Upper lobe of left lung (tissue), 6 donors: ENCODE measurements around the gene ANKFY1. TPM values are rescaled to one million over a fixed set of nuclear protein-coding genes. Genes with fewer than 3 reads are reported as not detected.

Source experiments
- ATAC-seq, 2 donors: fragments of 200-7000 bp; cut with Tn5 transposase; one replicate each; pipeline ENCODE4 v1.9.1; 2022; ENCODE audit warnings: mild to moderate bottlenecking in 2 of 2, moderate library complexity in 2 of 2; ENCODE audit not compliant: low FRiP score in 2 of 2
- DNase-seq, 2 donors: peaks; one replicate each; pipeline ENCODE4 v3.0.0-alpha.2; 2019 to 2020
- H3K27ac ChIP-seq, 4 donors: fragments of 200-600 bp; sonication (generic); one replicate each; pipeline ENCODE4 v1.5.1; 2016 to 2019
- H3K27me3 ChIP-seq, 4 donors: fragments of 200-600 bp; sonication (generic); one replicate each; pipeline ENCODE4 v1.5.1; 2017 to 2019
- H3K36me3 ChIP-seq, 4 donors: fragments of 200-600 bp; sonication (generic); one replicate each; pipeline ENCODE4 v1.5.1; 2016 to 2019
- H3K4me1 ChIP-seq, 4 donors: fragments of 200-600 bp; sonication (generic); one replicate each; pipeline ENCODE4 v1.5.1; 2018 to 2019
- H3K4me3 ChIP-seq, 4 donors: fragments of 200-600 bp; sonication (generic); one replicate each; pipeline ENCODE4 v1.5.1; 2017 to 2019; ENCODE audit warnings: mild to moderate bottlenecking in 2 of 4, moderate library complexity in 1 of 4
- H3K9me3 ChIP-seq, 4 donors: fragments of 200-600 bp; sonication (generic); one replicate each; pipeline ENCODE4 v1.5.1; 2018 to 2019
- CTCF ChIP-seq, 6 experiments: fragments of 450-650 bp in 4 of 6; fragments of 200-600 bp in 2 of 6; sonication (generic) in 2 of 6; IDR thresholded peaks; one replicate each; pipeline ENCODE4 v1.5.1; 2016 to 2019; ENCODE audit warnings: antibody characterized with exemption in 6 of 6
- EP300 ChIP-seq, 4 donors: sonication (generic); formaldehyde crosslinking; IDR thresholded peaks; one replicate each; pipeline ENCODE4 v1.5.1; 2017; ENCODE audit warnings: antibody characterized with exemption in 4 of 4, control low read depth in 2 of 4
- POLR2A ChIP-seq, 4 donors: fragments of 450-650 bp; IDR thresholded peaks; one replicate each; pipeline ENCODE4 v1.5.1; 2016 to 2017; ENCODE audit warnings: antibody characterized with exemption in 4 of 4, mild to moderate bottlenecking in 2 of 4
- POLR2AphosphoS5 ChIP-seq, 2 donors: sonication (generic); formaldehyde crosslinking; IDR thresholded peaks; one replicate each; pipeline ENCODE4 v1.5.1; 2017; ENCODE audit warnings: antibody characterized with exemption in 2 of 2
- WGBS, 2 donors: methylation state at CpG; one replicate each; pipeline ENCODE4 v1.1.5; 2017 to 2018; 5-methylcytosine and 5-hydroxymethylcytosine counted together
- total RNA-seq, 6 donors: library from RNA; depleted of rRNA in 4 of 6; stranded (reverse); fragments of >200 nt in 4 of 6; gene quantifications; one replicate each; pipeline versions ENCODE4 v1.1.0 to v1.2.1, GENCODE V29; 2016 to 2021
- donor health status: DM: no; HTN: no; CAD: no; lungs with moderate emphysema.
- donor health status: DM: no; HTN: yes; CAD: no; lungs with severe emphysema.

The ANKFY1 gene
- total RNA-seq, 6 donors from 2014 or later = 58.7 to 92.2 (median 60.9) TPM

- Histone ChIP-seq H3K4me1 (peaks cover 0 to 3% (median 0%) of the 10 kb centered on the region in 4 donors), H3K9me3 (no peaks in the 10 kb centered on the region), H3K27me3 (no peaks in the 10 kb centered on the region), H3K4me3 (no peak overlapping the region), H3K36me3 (peaks cover 60 to 98% (median 88%) of the 10 kb centered on the region in 4 donors), H3K27ac (peak overlapping the region in 1 of 4 donors; percentile 40)
- no peak for DNase-seq
- TF ChIP-seq CTCF (IDR thresholded peaks at IDR 0.05) (no peak), POLR2A (IDR thresholded peaks at IDR 0.05) (no peak), POLR2AphosphoS5 (IDR thresholded peaks at IDR 0.05) (no peak), EP300 (IDR thresholded peaks at IDR 0.05) (no peak)
- ATAC-seq = no peak
- 89 to 94% methylated on average over 9 to 12 of the region's 12 CpGs for WGBS, 2 donors
Observed at GRCh38 chr17:4176808-4177472, 86.8 kb downstream of the ANKFY1 start.

- no peak for DNase-seq
- no peak for ATAC-seq
- 78 to 79% methylated on average over 25 of the region's 25 CpGs for WGBS, 2 donors
- Histone ChIP-seq H3K4me1 (peaks cover 0 to 3% (median 0%) of the 10 kb centered on the region in 4 donors), H3K27me3 (no peaks in the 10 kb centered on the region), H3K36me3 (peaks cover 61 to 98% (median 89%) of the 10 kb centered on the region in 4 donors), H3K9me3 (no peaks in the 10 kb centered on the region), H3K27ac (peak overlapping the region in 1 of 4 donors; percentile 40), H3K4me3 (no peak overlapping the region)
- TF ChIP-seq POLR2AphosphoS5 (IDR thresholded peaks at IDR 0.05) = no peak
- TF ChIP-seq EP300 (IDR thresholded peaks at IDR 0.05) = no peak
- no peak for TF ChIP-seq POLR2A (IDR thresholded peaks at IDR 0.05)
- no peak for TF ChIP-seq CTCF (IDR thresholded peaks at IDR 0.05)
Observed at GRCh38 chr17:4175921-4176807, 87.6 kb downstream of the ANKFY1 start.

- TF ChIP-seq POLR2AphosphoS5 (IDR thresholded peaks at IDR 0.05) (no peak), EP300 (IDR thresholded peaks at IDR 0.05) (no peak), POLR2A (IDR thresholded peaks at IDR 0.05) (no peak), CTCF (IDR thresholded peaks at IDR 0.05) (no peak)
Observed at GRCh38 chr17:4174556-4174955, 89.2 kb downstream of the ANKFY1 start.

GRCh38 chr17:4173781-4174180, 90.0 kb downstream of the ANKFY1 start:
- Histone ChIP-seq H3K36me3 (peaks cover 70 to 100% (median 91%) of the 10 kb centered on the region in 4 donors), H3K9me3 (no peaks in the 10 kb centered on the region), H3K4me1 (peaks cover 0 to under 1% (median 0%) of the 10 kb centered on the region in 4 donors), H3K27me3 (no peaks in the 10 kb centered on the region), H3K4me3 (no peak overlapping the region), H3K27ac (no peak overlapping the region)
- DNase-seq (no peak), ATAC-seq (no peak)
- TF ChIP-seq EP300 (IDR thresholded peaks at IDR 0.05) (no peak), POLR2A (IDR thresholded peaks at IDR 0.05) (no peak), POLR2AphosphoS5 (IDR thresholded peaks at IDR 0.05) (no peak), CTCF (IDR thresholded peaks at IDR 0.05) (no peak)
- WGBS, 2 donors = 98% methylated on average over 5 to 7 of the region's 7 CpGs

More at GRCh38 chr17:4174556-4174955, 89.2 kb downstream of the ANKFY1 start:
- DNase-seq (no peak), ATAC-seq (no peak)
- Histone ChIP-seq H3K9me3 (no peaks in the 10 kb centered on the region), H3K4me1 (peaks cover 0 to 3% (median 0%) of the 10 kb centered on the region in 4 donors), H3K4me3 (no peak overlapping the region), H3K27me3 (no peaks in the 10 kb centered on the region), H3K36me3 (peaks cover 70 to 100% (median 91%) of the 10 kb centered on the region in 4 donors), H3K27ac (no peak overlapping the region)
- 89 to 92% methylated on average over 3 of the region's 3 CpGs for WGBS, 2 donors
